Measurements from ENCODE around the gene CEACAM1.
"Not testable (repeated sequence)": the region's sequence is repeated elsewhere in the genome, so short reads cannot be mapped to it uniquely, and the experiment has no call there.

CEACAM1 gene

GRCh38 chr19:42508892-42509444 is 19.3 kb downstream of the CEACAM1 start:
- DNase-seq, result no peak

DNA sequence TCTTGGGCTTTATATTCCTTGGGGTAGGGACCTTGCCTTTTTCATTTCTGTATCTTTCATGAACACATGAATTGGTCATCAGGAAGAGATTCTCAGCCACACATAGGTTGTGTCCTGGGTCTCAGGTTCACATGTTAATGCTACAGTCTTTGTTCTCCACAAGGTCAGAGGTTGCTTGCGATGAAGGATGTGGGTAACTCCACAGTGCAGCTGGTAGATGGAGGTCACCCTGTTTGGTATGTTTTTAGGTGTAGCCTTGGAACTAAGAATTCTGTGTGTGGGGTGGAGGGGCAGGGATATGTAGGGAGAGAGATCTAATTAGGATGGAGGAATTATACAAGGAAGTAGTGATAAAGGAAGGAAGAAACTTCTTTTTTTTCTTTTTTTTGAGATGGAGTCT is 23.2 kb downstream of the CEACAM1 start:
- DNase-seq, result no peak

DNA sequence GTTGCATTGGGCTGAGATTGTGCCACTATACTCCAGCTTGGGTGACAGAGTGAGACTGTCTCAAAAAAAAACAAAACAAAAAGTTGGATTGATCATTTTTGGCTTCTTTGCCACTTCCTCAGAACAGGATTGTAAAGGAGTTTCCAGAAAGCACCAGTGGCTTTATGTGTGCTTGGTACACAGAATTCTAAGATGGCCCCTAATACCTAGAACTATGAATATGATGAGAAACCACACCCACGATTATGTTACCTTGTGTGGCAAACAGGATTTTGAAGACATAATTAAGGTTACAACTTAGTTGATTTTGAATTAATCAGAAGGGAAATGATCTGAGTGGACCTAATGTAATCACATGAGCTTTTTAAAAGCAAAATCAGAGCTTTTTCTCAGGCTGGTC is 26.5 kb downstream of the CEACAM1 start:
- no peak for DNase-seq

- DNase-seq, result not testable (repeated sequence)
These were observed 27.0 kb downstream of the CEACAM1 start for GRCh38 chr19:42501243-42501642.

- no peak for DNase-seq
These were observed 30.0 kb downstream of the CEACAM1 start for GRCh38 chr19:42498169-42498757.

GRCh38 chr19:42497492-42498168 is 30.7 kb downstream of the CEACAM1 start:
- no peak for DNase-seq

DNA sequence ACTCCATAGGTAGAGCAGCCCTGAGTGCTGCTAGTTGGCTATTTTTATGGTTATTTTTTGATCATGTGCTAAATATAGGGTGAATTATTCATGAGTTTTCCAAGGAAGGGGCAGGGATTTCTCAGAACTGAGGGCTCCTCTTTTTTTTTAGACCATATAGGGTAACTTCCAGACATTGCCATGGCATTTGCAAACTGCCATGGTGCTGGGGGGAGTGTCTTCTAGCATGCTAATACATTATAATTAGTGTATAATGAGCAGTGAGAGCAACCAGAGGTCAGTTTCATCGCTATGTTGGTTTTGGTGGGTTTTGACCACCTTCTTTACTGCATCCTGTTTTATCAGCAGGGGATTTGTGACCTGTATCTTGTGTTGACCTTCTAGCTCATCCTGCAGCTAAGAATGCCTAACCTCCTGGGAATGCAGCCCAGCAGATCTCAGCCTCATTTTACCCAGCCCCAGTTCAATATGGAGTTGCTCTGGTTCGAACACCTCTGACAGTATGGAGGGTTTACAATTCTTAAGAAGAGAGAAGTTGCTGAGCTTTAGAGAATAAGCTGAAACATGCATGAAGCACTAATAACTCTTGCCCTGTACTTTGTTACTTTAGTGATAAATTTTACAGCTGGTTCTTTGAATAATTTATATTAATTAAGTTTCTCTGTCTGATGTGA is 31.7 kb downstream of the CEACAM1 start:
- DNase-seq, result no peak

- DNase-seq, result no peak
These were observed 32.6 kb downstream of the CEACAM1 start for GRCh38 chr19:42495663-42496062.

DNA sequence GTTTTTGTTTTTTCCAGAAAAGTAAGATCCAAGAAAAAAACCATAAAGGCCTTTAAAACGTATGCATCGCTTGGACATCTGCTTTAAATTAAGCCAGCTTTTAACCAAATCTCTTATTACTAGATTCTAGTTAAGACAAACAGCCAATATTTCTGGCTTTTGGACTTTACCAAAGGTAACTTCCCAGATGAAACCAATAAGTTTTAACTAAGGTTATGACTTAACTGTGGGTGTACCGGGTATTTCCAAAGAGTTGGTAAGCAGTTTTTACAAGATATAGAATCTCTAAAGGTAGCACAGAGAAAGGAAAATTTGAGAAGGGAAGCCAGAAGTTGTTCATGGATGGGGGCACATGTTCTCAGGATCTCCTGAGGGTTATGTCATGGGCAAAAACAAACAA is 34.0 kb downstream of the CEACAM1 start:
- no peak for DNase-seq

GRCh38 chr19:42488783-42489521 is 39.3 kb downstream of the CEACAM1 start:
- no peak for DNase-seq

- DNase-seq, result no peak
These were observed 40.5 kb downstream of the CEACAM1 start for GRCh38 chr19:42487798-42488178.

DNA sequence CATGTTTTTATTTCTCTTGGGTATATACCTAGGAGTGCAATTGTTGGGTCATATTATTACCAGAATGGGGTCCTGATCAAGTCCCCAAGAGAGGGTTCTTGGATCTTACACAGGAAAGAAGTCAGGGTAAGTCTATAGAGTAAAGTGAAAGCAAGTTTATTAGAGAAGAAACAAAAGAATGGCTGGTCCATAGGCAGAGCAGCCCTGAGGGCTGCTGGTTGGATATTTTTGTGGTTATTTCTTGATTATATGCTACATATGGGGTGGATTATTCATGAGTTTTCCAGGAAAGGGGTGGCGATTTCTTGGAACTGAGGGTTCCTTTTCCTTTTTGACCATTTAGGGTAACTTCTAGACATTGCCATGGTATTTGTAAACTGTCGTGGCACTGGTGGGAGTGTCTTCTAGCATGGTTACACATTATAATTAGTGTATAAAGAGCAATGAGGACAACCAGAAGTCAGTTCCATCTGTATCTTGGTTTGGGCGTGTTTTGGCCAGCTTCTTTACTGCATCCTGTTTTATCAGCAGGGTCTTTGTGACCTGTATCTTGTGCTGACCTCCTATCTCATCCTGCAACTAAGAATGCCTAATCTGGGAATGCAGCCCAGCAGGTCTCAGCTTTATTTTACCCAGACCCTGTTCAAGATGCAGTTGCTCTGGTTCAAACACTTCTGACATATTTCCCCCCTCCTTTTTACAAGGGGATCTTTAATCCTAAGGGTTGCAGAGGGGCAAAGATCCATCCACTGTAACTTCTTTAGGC is 41.1 kb downstream of the CEACAM1 start:
- DNase-seq, result no peak

GRCh38 chr19:42485036-42485435 is 43.2 kb downstream of the CEACAM1 start:
- DNase-seq, result not testable (repeated sequence)

- DNase-seq, result peak; percentile 41 to 47
These were observed 47.8 kb downstream of the CEACAM1 start for GRCh38 chr19:42480335-42481095.

DNA sequence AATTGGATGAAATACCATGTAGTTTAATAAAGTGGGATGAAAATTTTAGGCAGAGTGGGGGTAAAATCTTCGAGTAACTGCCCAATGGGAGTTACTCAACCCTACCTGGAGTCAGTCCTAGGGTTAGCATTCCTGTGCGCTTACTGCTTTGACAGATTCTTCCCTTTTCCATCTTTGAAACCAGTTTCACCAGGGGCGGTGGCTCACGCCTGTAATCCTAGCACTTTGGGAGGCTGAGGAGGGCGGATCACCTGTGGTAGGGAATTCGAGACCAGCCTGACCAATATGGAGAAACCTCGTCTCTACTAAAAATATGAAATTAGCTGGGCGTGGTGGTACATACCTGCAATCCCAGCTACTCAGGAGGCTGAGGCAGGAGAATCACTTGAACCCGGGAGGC is 48.5 kb downstream of the CEACAM1 start:
- DNase-seq, result no peak

GRCh38 chr19:42478765-42479311 is 49.4 kb downstream of the CEACAM1 start:
- DNase-seq, result no peak

GRCh38 chr19:42477933-42478332 is 50.3 kb downstream of the CEACAM1 start:
- no peak for DNase-seq

GRCh38 chr19:42477117-42477516 is 51.2 kb downstream of the CEACAM1 start:
- no peak for DNase-seq

DNA sequence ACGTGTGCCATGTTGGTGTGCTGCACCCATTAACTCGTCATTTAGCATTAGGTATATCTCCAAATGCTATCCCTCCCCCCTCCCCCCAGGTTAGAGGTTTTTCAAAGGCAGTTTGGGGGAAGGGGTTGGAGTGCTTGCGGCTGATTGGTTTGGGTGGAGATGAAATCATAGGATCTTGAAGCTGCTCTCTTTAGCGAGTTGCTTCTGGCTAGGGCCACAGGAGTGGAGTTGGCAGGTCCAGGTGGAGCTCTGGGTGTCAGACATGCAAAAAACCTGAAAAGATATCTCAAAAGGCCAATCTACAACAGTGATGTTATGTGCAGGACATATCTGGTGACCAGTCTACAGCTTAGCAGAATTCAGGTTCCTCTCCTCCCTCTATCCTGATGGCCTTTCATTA is 52.9 kb downstream of the CEACAM1 start:
- no peak for DNase-seq

- no peak for DNase-seq
These were observed 53.5 kb downstream of the CEACAM1 start for GRCh38 chr19:42474743-42475142.

- DNase-seq, result no peak
These were observed 54.6 kb downstream of the CEACAM1 start for GRCh38 chr19:42473686-42474085.

All from activated CD4-positive, alpha-beta T cell treated with anti-CD3 and anti-CD28 coated beads for 4 hours (primary cell).